ENCODE measurements around the gene ANKRD33.

ANKRD33 gene

DNA sequence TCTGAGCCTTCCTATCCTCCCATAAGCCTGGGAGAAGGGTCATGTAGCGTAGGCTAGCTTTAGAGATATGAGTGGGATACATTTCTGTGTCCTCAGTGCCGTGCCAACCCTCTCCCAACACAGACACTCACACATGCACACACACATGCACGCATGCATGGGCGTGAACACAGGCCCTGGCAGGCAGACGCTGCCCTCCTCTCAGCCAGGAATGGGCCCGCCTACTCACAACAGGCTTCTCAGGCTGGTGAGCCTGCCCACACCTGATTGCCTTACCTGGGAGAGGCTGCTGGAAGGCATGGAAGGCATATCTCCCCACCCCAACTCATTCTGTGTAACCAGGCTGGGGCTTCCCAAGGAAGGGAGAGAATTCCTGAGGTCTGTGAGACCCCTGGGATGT is 50.8 kb downstream of the ANKRD33 start:
- DNase-seq (ENCODE audit: extremely low read depth in 1 of 2, low read depth in 1 of 2), result no peak

DNA sequence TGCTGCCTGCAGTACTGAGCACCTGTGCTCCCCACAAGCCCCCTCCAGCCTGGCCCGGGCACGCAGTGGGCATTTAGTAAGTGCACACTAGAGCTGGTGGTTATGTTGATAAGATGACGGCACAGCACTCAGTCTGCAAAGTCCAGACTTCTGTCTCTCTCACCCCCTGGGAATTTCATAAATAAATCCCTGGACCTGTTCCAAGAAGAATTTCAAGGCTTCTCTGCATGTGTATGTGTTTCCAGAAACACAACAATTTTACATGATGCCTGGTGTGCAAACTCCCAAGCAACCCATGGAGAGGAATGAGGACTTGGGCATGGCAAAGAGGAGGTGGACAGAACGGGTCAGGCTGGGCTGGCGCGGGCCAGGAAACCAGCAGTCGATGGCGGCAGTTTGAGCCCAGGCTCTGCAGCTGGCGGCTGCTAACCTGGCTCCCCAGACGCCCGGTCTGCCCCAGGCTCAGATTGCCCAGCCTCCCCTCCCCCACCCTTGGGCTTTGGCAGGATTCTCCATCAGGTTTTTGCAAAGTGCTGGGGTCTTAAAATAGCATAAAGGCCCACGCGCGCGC is 53.2 kb downstream of the ANKRD33 start:
- no peak for DNase-seq (ENCODE audit: extremely low read depth in 1 of 2, low read depth in 1 of 2)
